IPS-18a (cell line): ENCODE results near the gene PLCB1.
"Not testable (repeated sequence)": the region's sequence is repeated elsewhere in the genome, so short reads cannot be mapped to it uniquely, and the experiment has no call there.

Experiments used
- H3K27ac ChIP-seq: one replicate; pipeline ENCODE4 v1.5.1; 2013; ENCODE audit warnings: low read length
- H3K27me3 ChIP-seq: one replicate; pipeline ENCODE4 v1.6.1; 2013; ENCODE audit warnings: mild to moderate bottlenecking, low read length; ENCODE audit not compliant: control insufficient read depth, insufficient read depth
- H3K36me3 ChIP-seq: one replicate; pipeline ENCODE4 v1.6.1; 2013; ENCODE audit warnings: low read depth, low read length; ENCODE audit not compliant: control insufficient read depth
- H3K4me1 ChIP-seq: one replicate; pipeline ENCODE4 v1.6.1; 2013; ENCODE audit warnings: low read depth, low read length; ENCODE audit not compliant: control insufficient read depth
- H3K4me3 ChIP-seq: one replicate; pipeline ENCODE4 v1.5.1; 2013; ENCODE audit warnings: low read length
- H3K9ac ChIP-seq: one replicate; pipeline ENCODE4 v1.6.1; 2013; ENCODE audit warnings: mild to moderate bottlenecking, low read length, moderate library complexity
- H3K9me3 ChIP-seq: one replicate; pipeline ENCODE4 v1.6.1; 2013; ENCODE audit warnings: low read depth, low read length; ENCODE audit not compliant: control insufficient read depth

The PLCB1 gene

GRCh38 chr20:8331740-8332412, 199.8 kb downstream of the PLCB1 start:
- Histone ChIP-seq H3K27me3 (no peaks in the 10 kb centered on the region), H3K9me3 (no peaks in the 10 kb centered on the region), H3K36me3 (no peaks in the 10 kb centered on the region), H3K4me3 (no peak overlapping the region), H3K9ac (no peak overlapping the region), H3K4me1 (no peaks in the 10 kb centered on the region), H3K27ac (no peak overlapping the region)

GRCh38 chr20:8334641-8335040, 202.6 kb downstream of the PLCB1 start:
- Histone ChIP-seq H3K27ac (no peak overlapping the region), H3K9me3 (no peaks in the 10 kb centered on the region), H3K27me3 (no peaks in the 10 kb centered on the region), H3K9ac (no peak overlapping the region), H3K36me3 (no peaks in the 10 kb centered on the region), H3K4me3 (no peak overlapping the region), H3K4me1 (no peaks in the 10 kb centered on the region)

- Histone ChIP-seq H3K4me3 (no peak overlapping the region), H3K27ac (no peak overlapping the region), H3K27me3 (no peaks in the 10 kb centered on the region), H3K36me3 (no peaks in the 10 kb centered on the region), H3K4me1 (no peaks in the 10 kb centered on the region), H3K9ac (no peak overlapping the region), H3K9me3 (no peaks in the 10 kb centered on the region)
Measured at GRCh38 chr20:8335059-8335458, 203.0 kb downstream of the PLCB1 start.

GRCh38 chr20:8335495-8336195, 203.6 kb downstream of the PLCB1 start:
- H3K27me3 ChIP-seq: no peaks in the 10 kb centered on the region
- H3K9me3 ChIP-seq: no peaks in the 10 kb centered on the region
- no peak overlapping the region for H3K4me3 ChIP-seq
- no peaks in the 10 kb centered on the region for H3K36me3 ChIP-seq
- no peak overlapping the region for H3K9ac ChIP-seq
- no peak overlapping the region for H3K27ac ChIP-seq
- H3K4me1 ChIP-seq: no peaks in the 10 kb centered on the region

GRCh38 chr20:8339349-8339748, 207.3 kb downstream of the PLCB1 start:
- H3K4me1 ChIP-seq: no peaks in the 10 kb centered on the region
- no peaks in the 10 kb centered on the region for H3K27me3 ChIP-seq
- H3K9ac ChIP-seq: no peak overlapping the region

GRCh38 chr20:8342391-8342790, 210.3 kb downstream of the PLCB1 start:
- no peak overlapping the region for H3K27ac ChIP-seq
- H3K9ac ChIP-seq: no peak overlapping the region
- H3K27me3 ChIP-seq: no peaks in the 10 kb centered on the region
- no peaks in the 10 kb centered on the region for H3K36me3 ChIP-seq
- H3K9me3 ChIP-seq: no peaks in the 10 kb centered on the region
- no peak overlapping the region for H3K4me3 ChIP-seq
- H3K4me1 ChIP-seq: no peaks in the 10 kb centered on the region

More at GRCh38 chr20:8339349-8339748, 207.3 kb downstream of the PLCB1 start:
- Histone ChIP-seq H3K4me3 (no peak overlapping the region), H3K9me3 (no peaks in the 10 kb centered on the region), H3K36me3 (no peaks in the 10 kb centered on the region), H3K27ac (no peak overlapping the region)

- Histone ChIP-seq H3K4me1 (no peaks in the 10 kb centered on the region), H3K36me3 (no peaks in the 10 kb centered on the region), H3K9ac (no peak overlapping the region), H3K27me3 (no peaks in the 10 kb centered on the region), H3K4me3 (no peak overlapping the region), H3K9me3 (no peaks in the 10 kb centered on the region), H3K27ac (no peak overlapping the region)
Measured at GRCh38 chr20:8344106-8344505, 212.0 kb downstream of the PLCB1 start.

GRCh38 chr20:8344631-8345030, 212.6 kb downstream of the PLCB1 start:
- Histone ChIP-seq H3K4me3 (no peak overlapping the region), H3K9me3 (no peaks in the 10 kb centered on the region), H3K27me3 (no peaks in the 10 kb centered on the region), H3K9ac (no peak overlapping the region), H3K36me3 (no peaks in the 10 kb centered on the region), H3K27ac (no peak overlapping the region), H3K4me1 (no peaks in the 10 kb centered on the region)

GRCh38 chr20:8346700-8347270, 214.7 kb downstream of the PLCB1 start:
- no peak overlapping the region for H3K9ac ChIP-seq
- no peaks in the 10 kb centered on the region for H3K27me3 ChIP-seq
- no peaks in the 10 kb centered on the region for H3K4me1 ChIP-seq
- H3K27ac ChIP-seq: no peak overlapping the region
- no peaks in the 10 kb centered on the region for H3K9me3 ChIP-seq
- no peak overlapping the region for H3K4me3 ChIP-seq
- no peaks in the 10 kb centered on the region for H3K36me3 ChIP-seq

GRCh38 chr20:8350225-8350624, 218.2 kb downstream of the PLCB1 start:
- H3K9me3 ChIP-seq, H3K36me3 ChIP-seq, H3K27me3 ChIP-seq: not testable (repeated sequence)

GRCh38 chr20:8352486-8352885, 220.4 kb downstream of the PLCB1 start:
- no peaks in the 10 kb centered on the region for H3K4me1 ChIP-seq

More at GRCh38 chr20:8350225-8350624, 218.2 kb downstream of the PLCB1 start:
- not testable (repeated sequence) for H3K4me1 ChIP-seq, H3K4me3 ChIP-seq, H3K9ac ChIP-seq, H3K27ac ChIP-seq

GRCh38 chr20:8353512-8353911, 221.4 kb downstream of the PLCB1 start:
- no peak overlapping the region for H3K4me3 ChIP-seq
- no peaks in the 10 kb centered on the region for H3K9me3 ChIP-seq

More at GRCh38 chr20:8352486-8352885, 220.4 kb downstream of the PLCB1 start:
- Histone ChIP-seq H3K27me3 (no peaks in the 10 kb centered on the region), H3K9me3 (no peaks in the 10 kb centered on the region), H3K9ac (no peak overlapping the region), H3K27ac (no peak overlapping the region), H3K4me3 (no peak overlapping the region), H3K36me3 (no peaks in the 10 kb centered on the region)

More at GRCh38 chr20:8353512-8353911, 221.4 kb downstream of the PLCB1 start:
- Histone ChIP-seq H3K36me3 (no peaks in the 10 kb centered on the region), H3K27ac (no peak overlapping the region), H3K4me1 (no peaks in the 10 kb centered on the region), H3K27me3 (no peaks in the 10 kb centered on the region), H3K9ac (no peak overlapping the region)
